Limb (tissue), 2 donors: ENCODE results near the gene SERPINB7.
"Not testable (repeated sequence)": the region's sequence is repeated elsewhere in the genome, so short reads cannot be mapped to it uniquely, and the experiment has no call there.

ENCODE experiments used
- DNase-seq, 2 donors: peaks; one replicate each; pipeline ENCODE4 v3.0.0-alpha.2; 2016; ENCODE audit errors: extremely low spot score in 2 of 2

SERPINB7 gene

GRCh38 chr18:63775166-63775730 is at the start of gene SERPINB7:
Gene SERPINB7 (plus strand): TSS chr18:63775418. CDS start chr18:63782373, 6,955 bp downstream.
- no peak for DNase-seq

- no peak for DNase-seq
These were observed 49.3 kb upstream of the SERPINB7 start for GRCh38 chr18:63725682-63726480.

- DNase-seq: no peak
These were observed 44.4 kb upstream of the SERPINB7 start for GRCh38 chr18:63730773-63731172.

- DNase-seq: no peak
These were observed 44.0 kb upstream of the SERPINB7 start for GRCh38 chr18:63731215-63731614.

- DNase-seq: no peak
These were observed 38.3 kb upstream of the SERPINB7 start for GRCh38 chr18:63736876-63737275.

- DNase-seq: no peak
These were observed 33.4 kb upstream of the SERPINB7 start for GRCh38 chr18:63741769-63742168.

GRCh38 chr18:63747006-63747405 is 28.2 kb upstream of the SERPINB7 start:
- no peak for DNase-seq

GRCh38 chr18:63749489-63749888 is 25.7 kb upstream of the SERPINB7 start:
- DNase-seq: no peak

GRCh38 chr18:63752636-63753035 is 22.6 kb upstream of the SERPINB7 start:
- no peak for DNase-seq

GRCh38 chr18:63753676-63754075 is 21.5 kb upstream of the SERPINB7 start:
- no peak for DNase-seq

- DNase-seq: no peak
These were observed 17.7 kb upstream of the SERPINB7 start for GRCh38 chr18:63757541-63757940.

- no peak for DNase-seq
These were observed 16.5 kb upstream of the SERPINB7 start for GRCh38 chr18:63758615-63759240.

- not testable (repeated sequence) for DNase-seq
These were observed 15.4 kb upstream of the SERPINB7 start for GRCh38 chr18:63759786-63760185.

GRCh38 chr18:63762518-63762917 is 12.7 kb upstream of the SERPINB7 start:
- DNase-seq: no peak

GRCh38 chr18:63763831-63764600 is 11.2 kb upstream of the SERPINB7 start:
- DNase-seq: no peak

GRCh38 chr18:63765837-63766236 is 9.4 kb upstream of the SERPINB7 start:
- no peak for DNase-seq

- DNase-seq: no peak
These were observed 1.7 kb upstream of the SERPINB7 start for GRCh38 chr18:63773551-63773950.

GRCh38 chr18:63774511-63774910 is 707 bp upstream of the SERPINB7 start:
- DNase-seq: no peak

GRCh38 chr18:63779386-63779785 is 4.2 kb downstream of the SERPINB7 start:
- no peak for DNase-seq

- DNase-seq: no peak
These were observed 8.2 kb downstream of the SERPINB7 start for GRCh38 chr18:63783394-63783793.

GRCh38 chr18:63784787-63785452 is 9.7 kb downstream of the SERPINB7 start:
- DNase-seq: no peak
